Neural cell (in vitro differentiated cells): ENCODE measurements around the gene MRPL48. TPM values are rescaled to one million over a fixed set of nuclear protein-coding genes. Genes with fewer than 3 reads are reported as not detected.

Experiments
- H2AFZ ChIP-seq: fragments of 200-600, 300-800 bp; sonication (generic), shearing (Covaris generic); 2 replicates; pipeline ENCODE4 v1.6.0; 2014; ENCODE audit warnings: low read depth, mild to moderate bottlenecking, antibody characterized with exemption, low read length, moderate library complexity
- H3F3A ChIP-seq: fragments of 200-600 bp; shearing (Covaris generic); 2 replicates; pipeline ENCODE4 v1.6.1; 2016; ENCODE audit warnings: mild to moderate bottlenecking, moderate library complexity, mixed read lengths, antibody characterized with exemption, low read length; ENCODE audit not compliant: insufficient read depth, poor library complexity, severe bottlenecking
- H3K27ac ChIP-seq: fragments of 200-600, 300-800 bp; sonication (generic), shearing (Covaris generic); 2 replicates; pipeline ENCODE4 v1.5.1; 2014; ENCODE audit warnings: mild to moderate bottlenecking, low read length, moderate library complexity
- H3K27me3 ChIP-seq: fragments of 300-800, 200-600 bp; sonication (generic), shearing (Covaris generic); 2 replicates; pipeline ENCODE4 v1.6.0; 2014; ENCODE audit warnings: mild to moderate bottlenecking, low read depth, low read length, moderate library complexity; ENCODE audit not compliant: insufficient read depth
- H3K36me3 ChIP-seq: fragments of 300-800, 200-600 bp; sonication (generic), shearing (Covaris generic); 2 replicates; pipeline ENCODE4 v1.5.1; 2014; ENCODE audit warnings: mild to moderate bottlenecking, antibody characterized with exemption, low read length, moderate library complexity; ENCODE audit not compliant: insufficient read depth
- H3K4me2 ChIP-seq: fragments of 300-800, 200-600 bp; sonication (generic), shearing (Covaris generic); 2 replicates; pipeline ENCODE4 v1.6.0; 2014; ENCODE audit warnings: mild to moderate bottlenecking, low read length
- H3K4me3 ChIP-seq: fragments of 300-800, 200-600 bp; sonication (generic), shearing (Covaris generic); 2 replicates; pipeline ENCODE4 v1.5.1; 2014; ENCODE audit warnings: mild to moderate bottlenecking, low read length, moderate library complexity
- H3K79me2 ChIP-seq: fragments of 200-600 bp; shearing (Covaris generic); replicated peaks from 2 replicates; pipeline ENCODE4 v1.6.0; 2014; ENCODE audit warnings: mild to moderate bottlenecking, low read length, moderate library complexity; ENCODE audit not compliant: insufficient read depth
- H3K9ac ChIP-seq: fragments of 300-800, 200-600 bp; sonication (generic), shearing (Covaris generic); 2 replicates; pipeline ENCODE4 v1.6.1; 2016; ENCODE audit warnings: mild to moderate bottlenecking, low read length, mixed read lengths
- H3K9me2 ChIP-seq: fragments of 200-600 bp; shearing (Covaris generic); 2 replicates; pipeline ENCODE4 v1.6.1; 2016; ENCODE audit warnings: mild to moderate bottlenecking, low read length, mixed read lengths; ENCODE audit not compliant: insufficient read depth
- H3K9me3 ChIP-seq: fragments of 200-600, 300-800 bp; sonication (generic), shearing (Covaris generic); 2 replicates; pipeline ENCODE4 v1.6.1; 2016; ENCODE audit warnings: mild to moderate bottlenecking, mixed run types, low read length, moderate library complexity, mixed read lengths
- H4K20me1 ChIP-seq: fragments of 200-600 bp; shearing (Covaris generic); 2 replicates; pipeline ENCODE4 v1.6.1; 2016; ENCODE audit warnings: mild to moderate bottlenecking, mixed run types; ENCODE audit not compliant: insufficient read depth
- EP300 ChIP-seq: fragments of 450-650 bp; conservative IDR thresholded peaks from 2 replicates; pipeline ENCODE4 v1.6.1; 2014; ENCODE audit warnings: antibody characterized with exemption, mild to moderate bottlenecking, moderate library complexity; ENCODE audit not compliant: poor library complexity, severe bottlenecking
- EZH2 ChIP-seq: fragments of 200-600, 300-800 bp; shearing (Covaris generic), sonication (generic); IDR thresholded peaks from 2 replicates; pipeline ENCODE4 v1.6.1; 2014; ENCODE audit warnings: antibody characterized with exemption, low read length, borderline replicate concordance, mild to moderate bottlenecking; ENCODE audit not compliant: insufficient read depth, poor library complexity, severe bottlenecking
- MXI1 ChIP-seq: fragments of 450-650 bp; conservative IDR thresholded peaks from 2 replicates; pipeline ENCODE4 v1.6.1; 2014; ENCODE audit warnings: antibody characterized with exemption, mild to moderate bottlenecking; ENCODE audit not compliant: poor library complexity, severe bottlenecking
- POLR2AphosphoS5 ChIP-seq: IDR thresholded peaks from 2 replicates; pipeline ENCODE4 v1.6.1; 2012
- RAD21 ChIP-seq: fragments of 450-650 bp; conservative IDR thresholded peaks from 2 replicates; pipeline ENCODE4 v1.6.1; 2014; ENCODE audit warnings: antibody characterized with exemption, mild to moderate bottlenecking, moderate library complexity
- SMC3 ChIP-seq: fragments of 450-650 bp; conservative IDR thresholded peaks from 2 replicates; pipeline ENCODE4 v1.6.1; 2014; ENCODE audit warnings: antibody characterized with exemption, mild to moderate bottlenecking, moderate library complexity; ENCODE audit not compliant: poor library complexity
- TAF1 ChIP-seq: IDR thresholded peaks from 2 replicates; pipeline ENCODE4 v1.6.1; 2012; ENCODE audit warnings: low read depth
- polyA plus RNA-seq: library from polyadenylated mRNA; depleted of rRNA; stranded (reverse); fragments of >200 nt; gene quantifications from 2 replicates; pipeline ENCODE4 v1.2.3, GENCODE V29; 2014
- TF ChIP-seq, protein P1 (sequence below): IDR thresholded peaks from 2 replicates; pipeline ENCODE4 v1.6.1; 2012; ENCODE audit warnings: borderline replicate concordance
- TF ChIP-seq, protein P2 (sequence below): fragments of 450-650 bp; IDR thresholded peaks from 2 replicates; pipeline ENCODE4 v1.5.1; 2014; ENCODE audit warnings: antibody characterized with exemption, mild to moderate bottlenecking, moderate library complexity; ENCODE audit not compliant: poor library complexity, severe bottlenecking

The MRPL48 gene
- polyA plus RNA-seq, 1 donor from 2014 or later = 98.3 TPM

DNA sequence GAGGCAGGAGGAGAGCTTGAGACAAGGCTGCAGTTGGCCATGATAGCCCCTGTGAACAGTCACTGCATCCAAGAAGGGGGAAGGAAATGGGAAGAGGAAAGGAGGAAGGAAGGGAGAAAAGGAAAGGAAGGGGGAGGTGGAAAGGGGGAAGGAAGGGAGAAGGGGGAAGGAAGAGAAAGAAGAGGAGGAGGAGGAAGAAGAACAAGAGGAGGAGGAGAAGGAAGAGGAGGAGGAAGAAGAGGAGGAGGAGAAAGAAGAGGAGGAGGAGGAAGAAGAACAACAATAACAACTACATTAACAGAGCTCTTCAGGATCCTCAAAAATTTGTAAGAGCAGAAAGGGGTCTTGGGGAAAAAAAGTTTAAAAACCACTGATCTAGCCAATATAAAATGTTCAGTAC is 32.0 kb upstream of the MRPL48 start:
- Histone ChIP-seq H3F3A (no peaks in the 10 kb centered on the region), H2AFZ (no peak overlapping the region), H3K9ac (no peak overlapping the region), H3K27me3 (no peaks in the 10 kb centered on the region), H3K9me2 (no peaks in the 10 kb centered on the region), H3K79me2 (peaks cover 92% of the 10 kb centered on the region), H3K36me3 (no peaks in the 10 kb centered on the region), H3K27ac (no peak overlapping the region), H3K9me3 (no peaks in the 10 kb centered on the region), H4K20me1 (peaks cover 27% of the 10 kb centered on the region), H3K4me2 (no peak overlapping the region), H3K4me3 (no peak overlapping the region)
- TF ChIP-seq, protein P1, sequence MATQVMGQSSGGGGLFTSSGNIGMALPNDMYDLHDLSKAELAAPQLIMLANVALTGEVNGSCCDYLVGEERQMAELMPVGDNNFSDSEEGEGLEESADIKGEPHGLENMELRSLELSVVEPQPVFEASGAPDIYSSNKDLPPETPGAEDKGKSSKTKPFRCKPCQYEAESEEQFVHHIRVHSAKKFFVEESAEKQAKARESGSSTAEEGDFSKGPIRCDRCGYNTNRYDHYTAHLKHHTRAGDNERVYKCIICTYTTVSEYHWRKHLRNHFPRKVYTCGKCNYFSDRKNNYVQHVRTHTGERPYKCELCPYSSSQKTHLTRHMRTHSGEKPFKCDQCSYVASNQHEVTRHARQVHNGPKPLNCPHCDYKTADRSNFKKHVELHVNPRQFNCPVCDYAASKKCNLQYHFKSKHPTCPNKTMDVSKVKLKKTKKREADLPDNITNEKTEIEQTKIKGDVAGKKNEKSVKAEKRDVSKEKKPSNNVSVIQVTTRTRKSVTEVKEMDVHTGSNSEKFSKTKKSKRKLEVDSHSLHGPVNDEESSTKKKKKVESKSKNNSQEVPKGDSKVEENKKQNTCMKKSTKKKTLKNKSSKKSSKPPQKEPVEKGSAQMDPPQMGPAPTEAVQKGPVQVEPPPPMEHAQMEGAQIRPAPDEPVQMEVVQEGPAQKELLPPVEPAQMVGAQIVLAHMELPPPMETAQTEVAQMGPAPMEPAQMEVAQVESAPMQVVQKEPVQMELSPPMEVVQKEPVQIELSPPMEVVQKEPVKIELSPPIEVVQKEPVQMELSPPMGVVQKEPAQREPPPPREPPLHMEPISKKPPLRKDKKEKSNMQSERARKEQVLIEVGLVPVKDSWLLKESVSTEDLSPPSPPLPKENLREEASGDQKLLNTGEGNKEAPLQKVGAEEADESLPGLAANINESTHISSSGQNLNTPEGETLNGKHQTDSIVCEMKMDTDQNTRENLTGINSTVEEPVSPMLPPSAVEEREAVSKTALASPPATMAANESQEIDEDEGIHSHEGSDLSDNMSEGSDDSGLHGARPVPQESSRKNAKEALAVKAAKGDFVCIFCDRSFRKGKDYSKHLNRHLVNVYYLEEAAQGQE = no peak
- TF ChIP-seq EZH2 (no peak), TAF1 (no peak), POLR2AphosphoS5 (no peak), EP300 (no peak), SMC3 (no peak), MXI1 (no peak), RAD21 (no peak)
- TF ChIP-seq, protein P2, sequence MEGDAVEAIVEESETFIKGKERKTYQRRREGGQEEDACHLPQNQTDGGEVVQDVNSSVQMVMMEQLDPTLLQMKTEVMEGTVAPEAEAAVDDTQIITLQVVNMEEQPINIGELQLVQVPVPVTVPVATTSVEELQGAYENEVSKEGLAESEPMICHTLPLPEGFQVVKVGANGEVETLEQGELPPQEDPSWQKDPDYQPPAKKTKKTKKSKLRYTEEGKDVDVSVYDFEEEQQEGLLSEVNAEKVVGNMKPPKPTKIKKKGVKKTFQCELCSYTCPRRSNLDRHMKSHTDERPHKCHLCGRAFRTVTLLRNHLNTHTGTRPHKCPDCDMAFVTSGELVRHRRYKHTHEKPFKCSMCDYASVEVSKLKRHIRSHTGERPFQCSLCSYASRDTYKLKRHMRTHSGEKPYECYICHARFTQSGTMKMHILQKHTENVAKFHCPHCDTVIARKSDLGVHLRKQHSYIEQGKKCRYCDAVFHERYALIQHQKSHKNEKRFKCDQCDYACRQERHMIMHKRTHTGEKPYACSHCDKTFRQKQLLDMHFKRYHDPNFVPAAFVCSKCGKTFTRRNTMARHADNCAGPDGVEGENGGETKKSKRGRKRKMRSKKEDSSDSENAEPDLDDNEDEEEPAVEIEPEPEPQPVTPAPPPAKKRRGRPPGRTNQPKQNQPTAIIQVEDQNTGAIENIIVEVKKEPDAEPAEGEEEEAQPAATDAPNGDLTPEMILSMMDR = no peak

- TF ChIP-seq TAF1 (no peak), POLR2AphosphoS5 (no peak), EP300 (no peak), EZH2 (no peak), SMC3 (no peak), RAD21 (no peak), MXI1 (no peak)
- TF ChIP-seq, protein P2 = no peak
- TF ChIP-seq, protein P1 = no peak
- peaks cover 14% of the 10 kb centered on the region for H4K20me1 ChIP-seq
- peaks cover 73% of the 10 kb centered on the region for H3K79me2 ChIP-seq
- no peaks in the 10 kb centered on the region for H3K9me2 ChIP-seq
- no peaks in the 10 kb centered on the region for H3K9me3 ChIP-seq
- no peaks in the 10 kb centered on the region for H3K27me3 ChIP-seq
- H3K27ac ChIP-seq = peak overlapping the region; percentile 87
- H3K4me3 ChIP-seq = peak overlapping the region; percentile 67
- no peaks in the 10 kb centered on the region for H3K36me3 ChIP-seq
- H3K9ac ChIP-seq = peak overlapping the region; percentile 89
- H3F3A ChIP-seq = no peaks in the 10 kb centered on the region
- peak overlapping the region; percentile 89 for H3K4me2 ChIP-seq
- H2AFZ ChIP-seq = no peak overlapping the region
Measured at GRCh38 chr11:73757598-73757997, 30.1 kb upstream of the MRPL48 start.
